ENCODE measurements around the gene RSBN1L.

DNA sequence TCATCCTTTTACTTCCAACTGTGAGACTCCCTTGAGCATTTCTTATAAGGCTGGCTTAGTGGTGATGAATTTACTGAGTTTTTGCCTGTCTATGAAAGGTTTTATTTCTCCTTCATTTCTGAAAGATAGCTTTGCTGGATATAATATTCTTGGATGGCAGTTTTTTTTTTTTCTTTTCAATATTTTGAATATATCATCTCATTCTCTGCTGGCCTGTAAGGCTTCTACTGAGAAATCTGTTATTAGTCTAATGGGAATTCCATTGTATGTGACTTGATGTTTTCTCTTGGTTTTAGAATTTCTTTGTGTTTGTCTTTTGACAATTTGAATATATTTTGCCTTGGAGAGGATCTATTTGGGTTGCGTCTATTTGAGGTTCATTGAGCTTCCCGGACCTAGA, 124.7 kb downstream of the RSBN1L start:
- TF ChIP-seq, protein P1, sequence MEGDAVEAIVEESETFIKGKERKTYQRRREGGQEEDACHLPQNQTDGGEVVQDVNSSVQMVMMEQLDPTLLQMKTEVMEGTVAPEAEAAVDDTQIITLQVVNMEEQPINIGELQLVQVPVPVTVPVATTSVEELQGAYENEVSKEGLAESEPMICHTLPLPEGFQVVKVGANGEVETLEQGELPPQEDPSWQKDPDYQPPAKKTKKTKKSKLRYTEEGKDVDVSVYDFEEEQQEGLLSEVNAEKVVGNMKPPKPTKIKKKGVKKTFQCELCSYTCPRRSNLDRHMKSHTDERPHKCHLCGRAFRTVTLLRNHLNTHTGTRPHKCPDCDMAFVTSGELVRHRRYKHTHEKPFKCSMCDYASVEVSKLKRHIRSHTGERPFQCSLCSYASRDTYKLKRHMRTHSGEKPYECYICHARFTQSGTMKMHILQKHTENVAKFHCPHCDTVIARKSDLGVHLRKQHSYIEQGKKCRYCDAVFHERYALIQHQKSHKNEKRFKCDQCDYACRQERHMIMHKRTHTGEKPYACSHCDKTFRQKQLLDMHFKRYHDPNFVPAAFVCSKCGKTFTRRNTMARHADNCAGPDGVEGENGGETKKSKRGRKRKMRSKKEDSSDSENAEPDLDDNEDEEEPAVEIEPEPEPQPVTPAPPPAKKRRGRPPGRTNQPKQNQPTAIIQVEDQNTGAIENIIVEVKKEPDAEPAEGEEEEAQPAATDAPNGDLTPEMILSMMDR (IDR thresholded peaks at IDR 0.05; ENCODE audit: poor library complexity): no peak
- TF ChIP-seq EZH2 (IDR thresholded peaks at IDR 0.05; ENCODE audit: borderline replicate concordance): no peak
- TF ChIP-seq EZH2phosphoT487 (IDR thresholded peaks at IDR 0.05; ENCODE audit: low read depth, severe bottlenecking, unreplicated experiment): no peak
